Measurements from ENCODE around the gene MAPT.

MAPT gene

DNA sequence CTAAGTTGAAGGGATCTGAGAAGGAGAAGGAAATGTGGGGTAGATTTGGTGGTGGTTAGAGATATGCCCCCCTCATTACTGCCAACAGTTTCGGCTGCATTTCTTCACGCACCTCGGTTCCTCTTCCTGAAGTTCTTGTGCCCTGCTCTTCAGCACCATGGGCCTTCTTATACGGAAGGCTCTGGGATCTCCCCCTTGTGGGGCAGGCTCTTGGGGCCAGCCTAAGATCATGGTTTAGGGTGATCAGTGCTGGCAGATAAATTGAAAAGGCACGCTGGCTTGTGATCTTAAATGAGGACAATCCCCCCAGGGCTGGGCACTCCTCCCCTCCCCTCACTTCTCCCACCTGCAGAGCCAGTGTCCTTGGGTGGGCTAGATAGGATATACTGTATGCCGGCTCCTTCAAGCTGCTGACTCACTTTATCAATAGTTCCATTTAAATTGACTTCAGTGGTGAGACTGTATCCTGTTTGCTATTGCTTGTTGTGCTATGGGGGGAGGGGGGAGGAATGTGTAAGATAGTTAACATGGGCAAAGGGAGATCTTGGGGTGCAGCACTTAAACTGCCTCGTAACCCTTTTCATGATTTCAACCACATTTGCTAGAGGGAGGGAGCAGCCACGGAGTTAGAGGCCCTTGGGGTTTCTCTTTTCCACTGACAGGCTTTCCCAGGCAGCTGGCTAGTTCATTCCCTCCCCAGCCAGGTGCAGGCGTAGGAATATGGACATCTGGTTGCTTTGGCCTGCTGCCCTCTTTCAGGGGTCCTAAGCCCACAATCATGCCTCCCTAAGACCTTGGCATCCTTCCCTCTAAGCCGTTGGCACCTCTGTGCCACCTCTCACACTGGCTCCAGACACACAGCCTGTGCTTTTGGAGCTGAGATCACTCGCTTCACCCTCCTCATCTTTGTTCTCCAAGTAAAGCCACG lies 133.0 kb downstream of the MAPT start:
- Mint-ChIP-seq H3K9me3 (no peaks in the 10 kb centered on the region), H3K27ac (peak overlapping the region; percentile 96), H3K27me3 (no peaks in the 10 kb centered on the region), H3K4me1 (ENCODE audit: low read depth) (peaks cover 61% of the 10 kb centered on the region), H3K36me3 (ENCODE audit: low read depth) (peaks cover 74% of the 10 kb centered on the region), H3K4me3 (peak overlapping the region; percentile 31)
- intact Hi-C loops (cut with micrococcal nuclease): no loop called here

DNA sequence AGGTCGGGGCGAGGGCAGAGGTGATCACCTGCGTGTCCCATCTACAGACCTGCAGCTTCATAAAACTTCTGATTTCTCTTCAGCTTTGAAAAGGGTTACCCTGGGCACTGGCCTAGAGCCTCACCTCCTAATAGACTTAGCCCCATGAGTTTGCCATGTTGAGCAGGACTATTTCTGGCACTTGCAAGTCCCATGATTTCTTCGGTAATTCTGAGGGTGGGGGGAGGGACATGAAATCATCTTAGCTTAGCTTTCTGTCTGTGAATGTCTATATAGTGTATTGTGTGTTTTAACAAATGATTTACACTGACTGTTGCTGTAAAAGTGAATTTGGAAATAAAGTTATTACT lies 133.6 kb downstream of the MAPT start:
- H3K4me1 Mint-ChIP-seq (ENCODE audit: low read depth): peaks cover 61% of the 10 kb centered on the region
- peak overlapping the region; percentile 96 for H3K27ac Mint-ChIP-seq
- no peaks in the 10 kb centered on the region for H3K9me3 Mint-ChIP-seq
- no peaks in the 10 kb centered on the region for H3K27me3 Mint-ChIP-seq
- H3K36me3 Mint-ChIP-seq (ENCODE audit: low read depth): peaks cover 74% of the 10 kb centered on the region
- intact Hi-C loops (cut with micrococcal nuclease): no loop called here
- no peak overlapping the region for H3K4me3 Mint-ChIP-seq

- Mint-ChIP-seq H3K27ac (peak overlapping the region; percentile 96), H3K4me1 (ENCODE audit: low read depth) (peaks cover 61% of the 10 kb centered on the region), H3K4me3 (no peak overlapping the region), H3K9me3 (no peaks in the 10 kb centered on the region), H3K27me3 (no peaks in the 10 kb centered on the region), H3K36me3 (ENCODE audit: low read depth) (peaks cover 74% of the 10 kb centered on the region)
- intact Hi-C loops (cut with micrococcal nuclease): no loop called here
Observed at GRCh38 chr17:46028374-46028773, 134.0 kb downstream of the MAPT start.

DNA sequence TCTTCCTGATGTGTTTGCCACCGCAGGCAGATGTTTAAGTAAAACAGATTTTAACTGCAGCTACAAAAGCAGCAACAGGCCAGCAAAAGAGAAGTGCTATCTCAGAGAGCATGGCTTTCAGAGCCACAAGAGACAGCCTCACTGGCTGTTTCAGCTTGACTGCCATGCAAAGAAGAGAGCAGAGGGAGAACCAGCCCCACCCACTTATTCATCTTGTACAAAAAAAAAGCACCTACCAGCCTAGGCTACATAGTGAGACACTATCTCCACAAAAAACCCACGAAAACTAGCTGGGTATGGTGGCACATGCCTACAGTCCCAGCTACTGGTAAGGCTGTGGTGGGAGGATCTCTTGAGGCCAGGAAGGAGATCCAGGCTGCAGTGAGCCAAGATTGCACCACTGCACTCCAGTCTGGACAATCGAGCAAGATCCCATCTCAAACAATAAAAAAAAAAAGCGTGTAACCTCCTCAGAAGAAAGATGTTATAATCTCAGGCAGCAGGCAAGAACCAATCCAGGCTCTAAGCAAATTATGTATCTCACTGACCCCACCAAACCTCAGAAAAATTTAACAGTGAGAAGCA lies 134.7 kb downstream of the MAPT start:
- Mint-ChIP-seq H3K4me3 (no peak overlapping the region), H3K27ac (no peak overlapping the region), H3K4me1 (ENCODE audit: low read depth) (peaks cover 61% of the 10 kb centered on the region), H3K9me3 (no peaks in the 10 kb centered on the region), H3K27me3 (no peaks in the 10 kb centered on the region), H3K36me3 (ENCODE audit: low read depth) (peaks cover 74% of the 10 kb centered on the region)
- intact Hi-C loops (cut with micrococcal nuclease): no loop called here

GRCh38 chr17:46029627-46030026 lies 135.3 kb downstream of the MAPT start:
- intact Hi-C loops (cut with micrococcal nuclease): no loop called here
- Mint-ChIP-seq H3K27me3 (no peaks in the 10 kb centered on the region), H3K9me3 (no peaks in the 10 kb centered on the region), H3K27ac (no peak overlapping the region), H3K36me3 (ENCODE audit: low read depth) (peaks cover 74% of the 10 kb centered on the region), H3K4me3 (no peak overlapping the region), H3K4me1 (ENCODE audit: low read depth) (peaks cover 58% of the 10 kb centered on the region)

- Mint-ChIP-seq H3K36me3 (ENCODE audit: low read depth) (peaks cover 74% of the 10 kb centered on the region), H3K27ac (peak overlapping the region; percentile 50)
Observed at GRCh38 chr17:46030752-46031151, 136.4 kb downstream of the MAPT start.

DNA sequence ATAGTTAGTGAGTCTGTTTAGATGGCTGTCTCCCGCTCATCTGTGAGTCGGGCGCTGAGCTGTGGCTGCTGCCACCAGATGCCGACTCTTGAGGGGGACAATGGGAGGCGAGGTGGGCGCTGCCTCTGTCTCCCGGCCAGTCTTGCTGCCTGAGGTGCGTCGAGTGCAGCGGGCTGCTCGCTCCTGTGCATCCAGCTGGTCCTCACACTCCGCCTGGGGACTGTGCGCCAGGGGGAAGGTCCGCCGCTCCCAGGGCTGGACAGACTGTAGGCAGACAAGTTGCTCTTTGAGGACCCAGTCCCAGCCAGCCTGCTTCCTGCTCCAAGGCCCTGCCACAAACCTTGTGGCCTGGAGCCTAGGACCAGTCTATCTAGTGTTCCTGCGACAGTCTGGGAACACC lies 137.1 kb downstream of the MAPT start:
- Mint-ChIP-seq H3K27me3 (no peaks in the 10 kb centered on the region), H3K4me1 (ENCODE audit: low read depth) (peaks cover 40% of the 10 kb centered on the region), H3K36me3 (ENCODE audit: low read depth) (peaks cover 76% of the 10 kb centered on the region), H3K9me3 (no peaks in the 10 kb centered on the region), H3K4me3 (no peak overlapping the region), H3K27ac (no peak overlapping the region)
- intact Hi-C loops (cut with micrococcal nuclease): no loop called here

More at GRCh38 chr17:46030752-46031151, 136.4 kb downstream of the MAPT start:
- Mint-ChIP-seq H3K27me3 (no peaks in the 10 kb centered on the region), H3K4me1 (ENCODE audit: low read depth) (peaks cover 47% of the 10 kb centered on the region), H3K9me3 (no peaks in the 10 kb centered on the region), H3K4me3 (no peak overlapping the region)
- intact Hi-C loops (cut with micrococcal nuclease): no loop called here

DNA sequence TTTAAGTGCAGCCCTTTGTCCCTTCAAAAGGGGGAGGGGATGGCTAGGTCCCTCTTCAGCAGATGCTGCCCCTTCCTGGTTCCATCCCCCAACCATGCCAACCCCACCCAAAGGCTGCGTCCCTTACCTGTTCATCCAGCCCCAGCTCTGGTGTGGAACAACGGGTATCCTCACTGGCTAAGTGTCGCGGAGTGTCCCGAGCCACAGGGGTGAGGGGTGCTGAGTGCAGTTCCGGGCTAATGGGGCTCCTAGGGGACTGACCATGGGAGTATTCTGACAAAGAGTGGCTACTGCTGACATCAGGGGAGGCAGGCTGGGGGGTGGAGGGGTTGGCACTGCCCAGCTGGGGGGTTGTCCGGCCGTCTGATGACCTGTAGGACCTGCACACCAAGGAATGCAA lies 137.6 kb downstream of the MAPT start:
- Mint-ChIP-seq H3K27ac (no peak overlapping the region), H3K27me3 (no peaks in the 10 kb centered on the region), H3K4me3 (no peak overlapping the region), H3K4me1 (ENCODE audit: low read depth) (peaks cover 35% of the 10 kb centered on the region), H3K36me3 (ENCODE audit: low read depth) (peaks cover 81% of the 10 kb centered on the region), H3K9me3 (no peaks in the 10 kb centered on the region)
- intact Hi-C loops (cut with micrococcal nuclease): no loop called here

DNA sequence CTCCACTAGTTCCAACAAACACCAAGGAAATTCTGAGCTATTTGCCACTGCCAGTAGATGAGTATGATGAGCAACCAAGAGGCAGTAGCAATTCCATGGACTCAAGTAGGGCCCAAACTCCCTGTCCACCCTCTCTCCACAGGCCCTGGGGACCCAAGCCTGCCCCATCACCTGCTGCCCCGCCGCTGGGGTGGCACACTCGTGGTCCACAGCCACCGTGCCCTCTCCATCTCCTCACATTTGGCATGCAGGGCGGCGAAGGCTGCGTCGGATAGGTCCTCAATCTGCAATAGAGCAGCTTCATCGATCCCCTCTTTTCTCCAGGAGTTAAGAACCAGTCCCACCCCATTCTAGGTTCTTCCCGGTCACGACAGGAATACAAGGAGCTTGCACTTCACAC lies 138.6 kb downstream of the MAPT start:
- Mint-ChIP-seq H3K4me1 (ENCODE audit: low read depth) (peaks cover 25% of the 10 kb centered on the region), H3K27ac (no peak overlapping the region), H3K4me3 (no peak overlapping the region), H3K36me3 (ENCODE audit: low read depth) (peaks cover 91% of the 10 kb centered on the region), H3K27me3 (no peaks in the 10 kb centered on the region), H3K9me3 (no peaks in the 10 kb centered on the region)
- intact Hi-C loops (cut with micrococcal nuclease): no loop called here

DNA sequence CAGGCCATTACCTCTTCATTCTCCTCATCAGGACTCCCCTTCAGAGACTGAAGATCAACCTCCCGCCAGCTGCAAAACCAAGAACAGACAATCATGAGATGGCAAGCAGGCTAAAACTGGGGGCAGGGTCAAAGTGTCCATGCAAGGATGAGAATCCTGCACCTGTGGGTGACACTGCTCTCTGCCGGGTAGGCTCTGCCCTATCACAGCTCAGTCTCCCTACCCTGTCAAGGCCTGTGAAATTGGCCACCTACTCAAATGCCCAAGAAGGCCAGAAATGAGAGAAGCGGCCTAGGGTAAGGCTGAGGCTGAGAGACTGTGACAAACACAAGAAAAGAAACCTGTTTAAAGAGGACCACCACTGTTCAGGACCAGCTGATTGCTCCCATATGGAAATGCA lies 139.0 kb downstream of the MAPT start:
- H3K4me3 Mint-ChIP-seq: no peak overlapping the region
- H3K27me3 Mint-ChIP-seq: no peaks in the 10 kb centered on the region
- no peaks in the 10 kb centered on the region for H3K9me3 Mint-ChIP-seq
- intact Hi-C loops (cut with micrococcal nuclease): no loop called here
- peaks cover 21% of the 10 kb centered on the region for H3K4me1 Mint-ChIP-seq (ENCODE audit: low read depth)
- H3K36me3 Mint-ChIP-seq (ENCODE audit: low read depth): peaks cover 96% of the 10 kb centered on the region
- H3K27ac Mint-ChIP-seq: no peak overlapping the region

DNA sequence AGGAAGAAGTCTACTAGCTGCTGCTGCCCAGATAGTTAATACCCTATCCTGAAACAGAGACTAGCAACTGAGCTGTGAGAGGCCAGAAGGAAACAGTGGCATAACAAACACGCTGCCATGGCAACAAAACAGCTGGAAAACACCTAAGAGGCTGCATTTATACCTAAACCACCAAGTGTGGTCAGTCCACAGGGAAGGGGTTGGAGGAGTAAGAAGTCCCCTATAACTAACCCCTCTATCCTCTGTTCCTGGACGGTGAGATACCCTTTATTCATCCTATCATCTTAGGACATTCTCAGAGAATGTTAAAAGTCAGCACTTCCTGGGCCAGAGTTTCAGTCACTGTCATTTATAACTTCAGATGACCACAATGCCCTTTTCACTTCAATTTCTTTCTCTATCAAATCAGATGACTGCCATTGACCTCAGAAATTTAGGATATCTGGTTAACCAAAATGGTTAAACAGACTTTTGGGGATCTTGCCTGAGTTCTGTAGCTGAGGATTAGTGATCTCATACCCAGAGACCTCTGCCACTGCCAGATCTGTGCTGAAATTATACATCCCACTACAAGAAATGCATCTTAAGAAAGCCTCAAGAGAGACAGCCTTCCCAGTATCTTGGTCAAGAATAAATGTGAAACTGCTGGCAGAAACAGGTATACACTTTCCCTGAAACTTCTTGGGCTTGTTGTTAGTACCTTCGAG lies 140.9 kb downstream of the MAPT start:
- Mint-ChIP-seq H3K27me3 (no peaks in the 10 kb centered on the region), H3K36me3 (ENCODE audit: low read depth) (peaks cover 100% of the 10 kb centered on the region), H3K4me1 (ENCODE audit: low read depth) (peaks cover 6% of the 10 kb centered on the region), H3K4me3 (no peak overlapping the region), H3K9me3 (no peaks in the 10 kb centered on the region), H3K27ac (no peak overlapping the region)
- intact Hi-C loops (cut with micrococcal nuclease): no loop called here

GRCh38 chr17:46036491-46036890 lies 142.1 kb downstream of the MAPT start:
- Mint-ChIP-seq H3K9me3 (no peaks in the 10 kb centered on the region), H3K27ac (no peak overlapping the region), H3K4me3 (no peak overlapping the region), H3K36me3 (ENCODE audit: low read depth) (peaks cover 100% of the 10 kb centered on the region), H3K4me1 (ENCODE audit: low read depth) (no peaks in the 10 kb centered on the region), H3K27me3 (no peaks in the 10 kb centered on the region)
- intact Hi-C loops (cut with micrococcal nuclease): no loop called here

DNA sequence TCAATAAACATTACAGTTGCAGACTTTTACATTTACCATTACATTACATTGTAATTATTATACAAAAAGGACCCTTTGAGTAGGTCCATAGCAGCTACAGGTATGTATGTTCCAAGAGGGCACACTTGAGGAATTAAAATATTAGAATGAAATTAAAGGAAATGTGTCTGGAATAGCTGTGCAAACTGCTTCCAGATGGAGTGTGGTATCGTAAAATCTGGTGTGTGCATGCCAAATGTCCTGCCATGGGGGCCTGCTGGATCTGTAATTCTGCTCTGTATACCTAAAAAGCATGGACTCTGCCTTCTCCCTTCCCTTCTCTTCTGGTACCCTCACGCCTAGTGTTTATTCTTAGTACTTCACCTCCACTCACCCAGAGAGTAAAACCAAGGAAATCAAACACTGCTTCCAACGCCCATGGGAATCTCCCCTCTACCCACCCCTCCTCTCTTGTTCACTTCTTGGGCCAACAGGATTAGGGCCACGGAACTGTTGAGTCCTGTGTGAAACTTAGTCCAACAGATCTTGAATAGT lies 143.4 kb downstream of the MAPT start:
- peak overlapping the region; percentile 4 for H3K27ac Mint-ChIP-seq
- peaks cover 100% of the 10 kb centered on the region for H3K36me3 Mint-ChIP-seq (ENCODE audit: low read depth)
- no peaks in the 10 kb centered on the region for H3K9me3 Mint-ChIP-seq
- intact Hi-C loops (cut with micrococcal nuclease): no loop called here
- no peaks in the 10 kb centered on the region for H3K4me1 Mint-ChIP-seq (ENCODE audit: low read depth)
- H3K4me3 Mint-ChIP-seq: no peak overlapping the region
- H3K27me3 Mint-ChIP-seq: no peaks in the 10 kb centered on the region

- Mint-ChIP-seq H3K4me3 (no peak overlapping the region), H3K9me3 (no peaks in the 10 kb centered on the region), H3K4me1 (ENCODE audit: low read depth) (no peaks in the 10 kb centered on the region), H3K27me3 (no peaks in the 10 kb centered on the region), H3K36me3 (ENCODE audit: low read depth) (peaks cover 99% of the 10 kb centered on the region), H3K27ac (peak overlapping the region; percentile 4)
- intact Hi-C loops (cut with micrococcal nuclease): no loop called here
Observed at GRCh38 chr17:46038414-46038813, 144.1 kb downstream of the MAPT start.

All from dendritic cell treated with granulocyte-macrophage colony-stimulating factor and Interleukin-4, amounts not matched to agents 40 ng/mL and 50 ng/mL, for 4 days (primary cell).